ENCODE results near the gene COX8A. TPM values are rescaled to one million over a fixed set of nuclear protein-coding genes. Genes with fewer than 3 reads are reported as not detected.

Gene COX8A
- total and polyA plus RNA-seq, 2 of the 13 experiments (the other 11 are each of a cell fraction or from before 2014, with no cell fraction given), result 202 to 406 TPM

DNA sequence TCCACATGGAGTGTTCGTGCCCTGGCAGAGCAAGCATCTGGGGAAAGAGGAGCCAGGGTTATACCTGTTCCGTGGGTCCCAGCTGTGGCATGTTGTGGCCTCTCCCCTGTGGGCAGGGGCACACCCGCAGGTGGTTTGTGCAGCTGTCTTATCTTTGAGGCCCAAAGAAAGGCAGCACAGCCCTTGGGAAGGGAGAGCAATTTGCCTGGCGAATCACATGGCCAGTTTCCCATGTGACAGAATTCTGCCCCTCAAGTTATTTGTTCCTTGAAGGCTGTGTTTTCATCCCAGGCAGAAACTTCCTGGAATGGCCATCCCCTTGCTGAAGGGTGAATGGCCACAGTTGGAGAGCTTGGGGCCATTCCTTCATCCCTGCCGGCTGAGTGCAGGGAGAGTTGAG lies 16.4 kb upstream of the COX8A start:
- Histone ChIP-seq H3K9ac (ENCODE audit: insufficient read depth, low read depth, low read length) (no peak overlapping the region), H3K79me2 (ENCODE audit: insufficient read depth, low read length) (no peaks in the 10 kb centered on the region), H3K4me2 (ENCODE audit: low read depth, low read length) (no peak overlapping the region), H3K27me3 (ENCODE audit: control insufficient read depth in 1 of 2, insufficient read depth in 2 of 2, low read length in 2 of 2) (no peaks in the 10 kb centered on the region), H3K27ac (ENCODE audit: extremely low read length, insufficient read depth, low read length) (no peak overlapping the region), H3K36me3 (replicated peaks in 1 of 2; ENCODE audit: control insufficient read depth in 1 of 2, insufficient read depth in 2 of 2, low read length in 2 of 2) (peaks cover 17 to 32% of the 10 kb centered on the region in 2 experiments; a peak in 4 of 5 replicates), H3K9me3 (ENCODE audit: low read length) (no peaks in the 10 kb centered on the region), H3K4me3 (replicated peaks in 1 of 3; ENCODE audit: insufficient read depth in 1 of 3, low read depth in 2 of 3, low read length in 3 of 3) (no peak overlapping the region), H2AFZ (ENCODE audit: low read length) (no peak overlapping the region), H4K20me1 (ENCODE audit: insufficient read depth, low read length) (no peaks in the 10 kb centered on the region), H3K4me1 (ENCODE audit: insufficient read depth, low read length) (peaks cover 36% of the 10 kb centered on the region)
- intact Hi-C loops (cut with micrococcal nuclease; ENCODE audit: unreplicated experiment) (no loop called here), in situ Hi-C loops (cut with HindIII; ENCODE audit: extremely low pct_ligation_motif_present, low pct_unique_long_range_greater_than_20kb) (no loop called here)
- ATAC-seq (no peak), FAIRE-seq (no peak), DNase-seq (ENCODE audit: low spot score) (no peak)
- no TSS peak for BruUV-seq (replicated peaks)
- TF ChIP-seq ZIK1 (CRISPR knock-in tag; IDR thresholded peaks at IDR 0.05; ENCODE audit: borderline replicate concordance, low read depth) (no peak), ZNF484 (CRISPR knock-in tag; IDR thresholded peaks at IDR 0.05; ENCODE audit: borderline replicate concordance, low read depth) (no peak), ZNF292 (CRISPR knock-in tag; IDR thresholded peaks at IDR 0.05; ENCODE audit: borderline replicate concordance, low read depth) (no peak), ZKSCAN5 (CRISPR knock-in tag; IDR thresholded peaks at IDR 0.05) (no peak), ZNF337 (CRISPR knock-in tag; IDR thresholded peaks at IDR 0.05; ENCODE audit: borderline replicate concordance, low read depth) (no peak), THYN1 (CRISPR knock-in tag; IDR thresholded peaks at IDR 0.05; ENCODE audit: borderline replicate concordance, low read depth) (no peak), MATR3 (CRISPR knock-in tag; IDR thresholded peaks at IDR 0.05) (no peak), SRSF4 (IDR thresholded peaks at IDR 0.05; ENCODE audit: low read depth, low read length, poor library complexity, severe bottlenecking) (no peak), SIX1 (CRISPR knock-in tag; IDR thresholded peaks at IDR 0.05; ENCODE audit: borderline replicate concordance) (no peak), IRX3 (CRISPR knock-in tag; IDR thresholded peaks at IDR 0.05; ENCODE audit: borderline replicate concordance, low read depth) (no peak)
- TF ChIP-seq, protein P1, sequence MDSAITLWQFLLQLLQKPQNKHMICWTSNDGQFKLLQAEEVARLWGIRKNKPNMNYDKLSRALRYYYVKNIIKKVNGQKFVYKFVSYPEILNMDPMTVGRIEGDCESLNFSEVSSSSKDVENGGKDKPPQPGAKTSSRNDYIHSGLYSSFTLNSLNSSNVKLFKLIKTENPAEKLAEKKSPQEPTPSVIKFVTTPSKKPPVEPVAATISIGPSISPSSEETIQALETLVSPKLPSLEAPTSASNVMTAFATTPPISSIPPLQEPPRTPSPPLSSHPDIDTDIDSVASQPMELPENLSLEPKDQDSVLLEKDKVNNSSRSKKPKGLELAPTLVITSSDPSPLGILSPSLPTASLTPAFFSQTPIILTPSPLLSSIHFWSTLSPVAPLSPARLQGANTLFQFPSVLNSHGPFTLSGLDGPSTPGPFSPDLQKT (CRISPR knock-in tag; IDR thresholded peaks at IDR 0.05; ENCODE audit: borderline replicate concordance), result no peak
- TF ChIP-seq, protein P2, sequence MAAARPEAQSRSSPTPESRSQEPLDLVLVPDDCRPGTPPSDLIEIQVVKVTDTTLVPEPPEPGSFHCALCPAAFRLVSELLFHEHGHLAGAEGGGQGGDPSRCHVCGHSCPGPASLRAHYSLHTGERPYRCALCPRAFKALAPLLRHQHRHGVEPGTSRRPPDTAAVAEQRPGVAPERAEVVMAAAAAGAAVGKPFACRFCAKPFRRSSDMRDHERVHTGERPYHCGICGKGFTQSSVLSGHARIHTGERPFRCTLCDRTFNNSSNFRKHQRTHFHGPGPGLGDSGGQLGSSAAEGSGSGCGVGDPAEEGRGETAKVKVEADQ (CRISPR knock-in tag; IDR thresholded peaks at IDR 0.05; ENCODE audit: borderline replicate concordance), result no peak
- POLR2A ChIA-PET, result interaction anchor here (0.6 to 2.0 kb wide), 2 partner anchors 12 to 129 kb away, joined by 3 to 7 read pairs; no protein-coding TSS in a partner anchor
- CTCF ChIA-PET (ENCODE audit: low intra/inter-chr PET ratio, low total read pairs), result no interaction called here
- WGBS (ENCODE audit: low lambda C conversion rate), result 97% methylated on average over 5 of the region's 5 CpGs

All from HepG2 (cell line).